Dermis microvascular lymphatic vessel endothelial cell (primary cell): Measurements from ENCODE around the gene LRP3. TPM values are rescaled to one million over a fixed set of nuclear protein-coding genes. Genes with fewer than 3 reads are reported as not detected.

Experiments used
- DNase-seq, 2 donors: peaks; one replicate each; pipeline versions ENCODE4 v3.0.0 to v3.0.0-alpha.2; 2010; ENCODE audit warnings: low read depth in 2 of 2
- total RNA-seq: library from RNA; depleted of rRNA; stranded (reverse); fragments of >200 nt; gene quantifications from 2 replicates; pipeline ENCODE4 v1.2.1, GENCODE V29; 2014

LRP3 gene
- total RNA-seq, 1 donor from 2014 or later, result 6.9 TPM

- DNase-seq, result no peak
Observed at GRCh38 chr19:33236696-33237390, 42.7 kb downstream of the LRP3 start.

GRCh38 chr19:33238481-33239149 lies 44.5 kb downstream of the LRP3 start:
- DNase-seq, result no peak

GRCh38 chr19:33239223-33239975 lies 45.3 kb downstream of the LRP3 start:
- no peak for DNase-seq

GRCh38 chr19:33240181-33240771 lies 46.1 kb downstream of the LRP3 start:
- no peak for DNase-seq

- DNase-seq, result no peak
Observed at GRCh38 chr19:33241091-33241529, 47.0 kb downstream of the LRP3 start.

GRCh38 chr19:33241530-33242101 lies 47.5 kb downstream of the LRP3 start:
- DNase-seq, result peak in 1 of 2 donors; percentile 14

- no peak for DNase-seq
Observed at GRCh38 chr19:33242131-33242530, 48.0 kb downstream of the LRP3 start.

- DNase-seq, result no peak
Observed at GRCh38 chr19:33242911-33243310, 48.8 kb downstream of the LRP3 start.

- peak in 1 of 2 donors; percentile 7 for DNase-seq
Observed at GRCh38 chr19:33245948-33246708, 52.0 kb downstream of the LRP3 start.

GRCh38 chr19:33246709-33247440 lies 52.7 kb downstream of the LRP3 start:
- no peak for DNase-seq

- no peak for DNase-seq
Observed at GRCh38 chr19:33247441-33247819, 53.3 kb downstream of the LRP3 start.

GRCh38 chr19:33248104-33248503 lies 54.0 kb downstream of the LRP3 start:
- no peak for DNase-seq

- no peak for DNase-seq
Observed at GRCh38 chr19:33248553-33248953, 54.4 kb downstream of the LRP3 start.

GRCh38 chr19:33248954-33249613 lies 55.0 kb downstream of the LRP3 start:
- no peak for DNase-seq

GRCh38 chr19:33249740-33250366 lies 55.7 kb downstream of the LRP3 start:
- no peak for DNase-seq

GRCh38 chr19:33250500-33250899 lies 56.4 kb downstream of the LRP3 start:
- no peak for DNase-seq

GRCh38 chr19:33251076-33251475 lies 56.9 kb downstream of the LRP3 start:
- no peak for DNase-seq

- DNase-seq, result no peak
Observed at GRCh38 chr19:33251526-33252090, 57.5 kb downstream of the LRP3 start.

- DNase-seq, result no peak
Observed at GRCh38 chr19:33252418-33252962, 58.4 kb downstream of the LRP3 start.
